GM18858 (cell line): ENCODE data around the gene CNIH3.
"Not testable (repeated sequence)": the region's sequence is repeated elsewhere in the genome, so short reads cannot be mapped to it uniquely, and the experiment has no call there.

ENCODE experiments used
- ATAC-seq: cut with Tn5 transposase; IDR thresholded peaks from one replicate; pipeline ENCODE4 v1.9.1; 2021; ENCODE audit not compliant: unreplicated experiment

Gene CNIH3

GRCh38 chr1:224683936-224684335 is 67.8 kb downstream of the CNIH3 start:
- ATAC-seq = no peak

DNA sequence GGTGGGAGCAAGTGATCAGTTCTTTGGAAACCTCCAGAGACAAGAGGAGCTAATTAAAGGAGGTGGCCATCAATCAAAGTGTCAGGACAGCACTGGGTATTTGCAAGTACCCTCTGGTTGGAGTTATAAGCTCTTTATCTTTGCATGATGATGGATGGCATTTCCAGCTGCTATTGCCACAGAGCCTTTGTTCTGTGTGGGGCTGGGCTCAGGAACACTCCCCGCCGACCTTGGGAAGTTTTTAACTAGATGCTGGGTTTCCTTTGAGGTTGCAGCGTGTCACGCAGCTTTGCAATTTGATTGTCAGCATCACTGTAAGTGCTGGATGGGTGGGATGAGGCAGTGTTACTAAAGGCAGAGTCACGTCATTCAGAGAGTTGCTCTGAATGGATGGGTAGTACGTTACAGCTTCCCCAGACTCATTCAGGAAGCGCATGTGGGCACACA is 68.9 kb downstream of the CNIH3 start:
- ATAC-seq = no peak

DNA sequence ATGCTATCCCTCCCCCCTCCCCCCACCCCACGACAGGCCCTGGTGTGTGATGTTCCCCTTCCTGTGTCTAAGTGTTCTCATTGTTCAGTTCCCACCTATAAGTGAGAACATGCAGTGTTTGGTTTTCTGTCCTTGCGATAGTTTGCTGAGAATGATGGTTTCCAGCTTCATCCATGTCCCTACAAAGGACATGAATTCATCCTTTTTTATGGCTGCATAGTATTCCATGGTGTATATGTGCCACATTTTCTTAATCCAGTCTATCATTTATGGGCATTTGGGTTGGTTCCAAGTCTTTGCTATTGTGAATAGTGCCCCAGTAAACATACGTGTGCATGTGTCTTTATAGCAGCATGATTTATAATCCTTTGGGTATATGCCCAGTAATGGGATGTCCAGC is 70.0 kb downstream of the CNIH3 start:
- ATAC-seq = not testable (repeated sequence)

GRCh38 chr1:224687465-224687864 is 71.3 kb downstream of the CNIH3 start:
- ATAC-seq = no peak

DNA sequence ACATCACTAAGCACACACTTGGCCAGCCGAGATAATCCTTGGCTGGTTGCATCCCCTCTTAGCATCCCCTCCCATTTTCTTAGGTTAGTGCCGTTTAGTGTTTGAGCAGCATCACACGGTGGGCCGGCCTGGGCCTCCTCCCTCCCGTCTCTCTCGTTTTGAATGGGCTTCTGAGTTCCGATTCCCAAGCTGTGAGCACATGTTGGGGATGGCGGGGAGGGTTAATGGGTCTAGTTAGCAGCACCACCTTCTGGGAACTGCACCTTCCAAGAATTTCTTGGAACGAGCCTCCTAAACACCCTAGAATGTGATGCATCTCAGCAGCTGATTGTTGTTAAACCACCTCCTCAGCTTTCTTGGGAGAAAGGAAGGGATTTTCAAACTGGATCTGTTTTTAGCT is 73.3 kb downstream of the CNIH3 start:
- no peak for ATAC-seq

- no peak for ATAC-seq
These were observed 74.5 kb downstream of the CNIH3 start for GRCh38 chr1:224690576-224690975.

- no peak for ATAC-seq
These were observed 75.2 kb downstream of the CNIH3 start for GRCh38 chr1:224691148-224691925.

GRCh38 chr1:224694969-224695368 is 78.9 kb downstream of the CNIH3 start:
- ATAC-seq = no peak

DNA sequence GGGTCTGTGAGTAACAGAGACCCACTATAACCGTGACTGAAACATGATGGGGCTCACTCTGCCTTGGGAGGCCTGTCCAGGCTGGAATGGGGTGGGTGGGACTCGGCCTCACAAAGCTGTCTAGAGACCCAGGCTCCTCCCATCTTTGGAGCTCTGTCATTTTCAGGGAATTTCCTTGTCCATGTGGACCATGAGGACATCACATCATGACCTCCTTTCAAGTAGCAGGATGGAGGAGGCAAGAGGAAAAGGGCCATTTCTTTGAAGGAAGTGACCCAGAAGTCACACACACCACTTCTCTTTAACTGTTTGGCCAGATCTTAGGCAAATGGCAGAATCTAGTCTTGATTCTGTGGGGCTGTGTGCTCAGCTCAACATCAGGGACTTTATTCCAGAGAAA is 79.9 kb downstream of the CNIH3 start:
- no peak for ATAC-seq

- no peak for ATAC-seq
These were observed 81.0 kb downstream of the CNIH3 start for GRCh38 chr1:224696891-224697765.

DNA sequence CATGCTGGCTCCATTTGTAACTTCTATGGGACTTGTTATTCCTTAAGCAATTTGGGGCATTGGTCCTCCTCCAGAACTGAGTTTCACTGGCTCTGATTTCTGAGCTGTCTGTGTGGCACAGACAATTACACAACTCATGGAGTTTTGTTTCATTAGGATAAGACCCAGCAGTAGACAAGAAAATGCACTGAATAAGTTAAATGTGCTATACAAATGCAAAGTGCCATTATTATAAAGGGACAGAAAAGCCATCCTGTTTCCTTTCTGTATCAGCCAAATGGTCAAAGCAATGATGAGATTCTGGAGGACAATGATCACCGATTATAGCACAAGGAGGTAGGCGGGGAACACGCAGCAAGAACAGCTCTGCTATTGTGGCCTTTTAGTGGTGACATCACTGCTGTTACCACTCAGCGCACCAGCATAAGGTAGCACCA is 81.9 kb downstream of the CNIH3 start:
- no peak for ATAC-seq

- ATAC-seq = no peak
These were observed 84.9 kb downstream of the CNIH3 start for GRCh38 chr1:224700918-224701531.

GRCh38 chr1:224703702-224704101 is 87.6 kb downstream of the CNIH3 start:
- ATAC-seq = no peak

DNA sequence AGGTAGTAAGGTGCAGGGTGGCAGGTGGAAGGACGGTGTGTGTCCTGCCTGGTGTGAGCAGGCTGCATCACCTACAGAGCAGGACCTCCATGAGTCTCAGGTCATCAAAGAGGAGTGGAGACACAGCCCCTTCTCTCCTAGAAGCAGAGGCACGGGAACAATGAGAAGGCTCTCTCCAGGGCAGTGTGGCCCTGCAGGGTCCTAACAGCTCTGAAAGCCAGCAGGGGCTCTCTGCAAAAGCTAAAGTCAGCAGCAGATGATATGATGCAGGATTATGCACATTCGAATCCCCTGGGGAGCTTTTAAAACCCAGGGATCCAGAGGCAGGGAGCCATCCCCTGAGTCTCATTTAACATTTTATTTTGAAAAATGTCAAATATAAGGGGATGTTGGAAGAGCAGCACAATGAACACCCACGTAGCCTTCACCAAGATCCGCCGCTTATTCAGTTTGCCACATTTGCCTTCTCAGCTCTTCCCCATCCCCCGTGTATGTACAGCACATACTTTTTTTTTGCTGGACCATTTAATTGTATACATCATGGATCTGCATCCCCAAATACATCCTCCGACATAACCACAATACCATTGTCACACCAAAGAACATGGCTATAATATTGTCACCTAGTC is 88.1 kb downstream of the CNIH3 start:
- ATAC-seq = no peak

DNA sequence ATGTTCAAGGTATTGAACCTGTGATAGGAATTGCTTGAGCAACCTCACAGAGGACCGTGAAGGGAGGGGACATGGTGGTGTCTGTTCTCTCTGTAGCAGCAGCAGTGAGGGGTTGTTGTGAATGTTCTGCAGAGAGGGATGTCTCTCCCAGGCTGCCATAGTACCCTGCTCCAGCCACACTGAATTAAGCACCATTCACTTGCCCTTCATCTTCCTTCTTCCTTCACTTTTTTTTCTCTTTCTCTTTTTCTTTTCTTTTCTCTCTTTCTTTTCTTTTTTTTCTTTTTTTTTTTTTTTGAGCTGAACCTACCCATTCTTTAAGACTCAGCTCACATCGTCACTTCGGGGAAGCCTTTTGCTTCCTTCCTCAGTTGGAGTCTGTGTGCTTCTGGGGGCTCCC is 89.5 kb downstream of the CNIH3 start:
- ATAC-seq = no peak

DNA sequence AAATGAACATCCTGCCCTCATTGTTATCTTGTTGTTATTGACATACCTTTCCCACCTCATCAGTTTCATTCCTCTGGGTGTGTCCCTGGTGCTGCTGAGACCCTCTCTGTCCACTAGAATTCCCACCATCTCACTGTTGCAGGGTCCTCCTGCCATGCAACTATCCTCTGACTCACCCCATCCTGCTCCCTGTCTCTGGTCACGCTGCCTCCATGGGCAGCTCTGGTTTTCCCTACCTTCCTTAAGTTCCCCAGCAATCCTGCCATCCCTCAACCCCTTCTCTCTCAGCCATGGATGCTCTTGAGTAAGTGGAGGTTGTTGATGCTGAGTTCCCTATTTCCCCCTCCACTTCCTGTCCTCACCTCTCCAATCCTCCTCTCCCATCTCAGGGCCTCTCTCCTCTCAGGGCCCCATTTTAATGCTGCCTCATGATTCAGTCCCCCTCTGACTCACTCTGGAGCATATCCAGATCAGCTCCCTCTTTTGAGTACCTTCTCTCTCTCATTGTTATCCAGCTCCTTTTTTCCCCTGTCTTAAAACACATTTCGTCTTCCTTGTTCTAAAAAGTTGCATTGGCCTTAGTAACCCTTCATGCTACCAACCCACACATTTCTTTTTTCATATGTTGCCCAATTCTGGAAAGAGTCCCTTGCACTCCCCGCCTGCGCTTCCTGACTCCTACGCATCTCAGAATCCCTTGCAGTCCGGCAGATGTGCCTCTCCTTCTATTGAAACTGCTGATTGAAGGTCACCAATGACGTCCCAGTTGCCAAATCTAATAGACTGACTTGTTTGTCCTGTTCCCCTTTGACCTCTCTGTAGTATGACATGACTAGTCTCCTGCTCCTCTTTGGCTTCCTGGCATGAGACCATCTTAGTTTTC is 92.0 kb downstream of the CNIH3 start:
- no peak for ATAC-seq

- ATAC-seq = no peak
These were observed 94.1 kb downstream of the CNIH3 start for GRCh38 chr1:224710196-224710595.

GRCh38 chr1:224711231-224711756 is 95.2 kb downstream of the CNIH3 start:
- not testable (repeated sequence) for ATAC-seq

GRCh38 chr1:224711876-224712275 is 95.8 kb downstream of the CNIH3 start:
- ATAC-seq = no peak

GRCh38 chr1:224713228-224713627 is 97.1 kb downstream of the CNIH3 start:
- ATAC-seq = no peak
